Measurements from ENCODE around the gene ADAMTS13.

ADAMTS13 gene

DNA sequence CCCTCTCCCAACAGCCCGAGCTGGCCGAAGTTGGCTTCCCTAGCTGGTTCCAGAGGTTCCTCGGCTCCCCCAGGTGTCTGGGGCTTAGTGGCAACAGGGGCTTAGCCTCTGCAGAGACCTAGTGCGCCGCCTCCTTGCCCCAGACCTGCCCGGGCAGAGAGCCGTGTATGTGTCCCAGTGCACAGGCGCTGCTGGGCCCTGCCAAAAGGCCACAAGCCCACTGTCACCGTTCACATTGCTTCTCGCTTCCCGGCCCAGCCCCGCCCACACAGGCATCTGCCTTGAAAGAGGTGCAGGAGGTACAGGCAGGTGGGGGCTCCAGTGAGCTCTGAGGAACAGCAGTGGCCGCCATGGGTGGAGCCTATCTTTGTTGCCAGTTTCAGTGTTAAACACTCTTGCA lies 35.1 kb downstream of the ADAMTS13 start:
- no peak for DNase-seq

DNA sequence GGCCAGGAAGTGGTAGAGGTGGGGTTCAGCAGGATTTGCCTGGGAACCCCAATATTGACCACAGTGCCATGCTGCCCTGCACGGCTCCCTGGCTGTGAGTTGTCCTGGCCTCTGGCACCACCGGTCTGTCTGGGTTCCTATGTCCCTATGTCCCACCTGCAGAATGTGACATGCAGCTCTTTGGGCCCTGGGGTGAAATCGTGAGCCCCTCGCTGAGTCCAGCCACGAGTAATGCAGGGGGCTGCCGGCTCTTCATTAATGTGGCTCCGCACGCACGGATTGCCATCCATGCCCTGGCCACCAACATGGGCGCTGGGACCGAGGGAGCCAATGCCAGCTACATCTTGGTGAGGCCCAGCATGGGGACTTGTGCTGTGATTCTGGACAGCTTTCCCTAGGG lies 35.6 kb downstream of the ADAMTS13 start:
- no peak for DNase-seq

DNA sequence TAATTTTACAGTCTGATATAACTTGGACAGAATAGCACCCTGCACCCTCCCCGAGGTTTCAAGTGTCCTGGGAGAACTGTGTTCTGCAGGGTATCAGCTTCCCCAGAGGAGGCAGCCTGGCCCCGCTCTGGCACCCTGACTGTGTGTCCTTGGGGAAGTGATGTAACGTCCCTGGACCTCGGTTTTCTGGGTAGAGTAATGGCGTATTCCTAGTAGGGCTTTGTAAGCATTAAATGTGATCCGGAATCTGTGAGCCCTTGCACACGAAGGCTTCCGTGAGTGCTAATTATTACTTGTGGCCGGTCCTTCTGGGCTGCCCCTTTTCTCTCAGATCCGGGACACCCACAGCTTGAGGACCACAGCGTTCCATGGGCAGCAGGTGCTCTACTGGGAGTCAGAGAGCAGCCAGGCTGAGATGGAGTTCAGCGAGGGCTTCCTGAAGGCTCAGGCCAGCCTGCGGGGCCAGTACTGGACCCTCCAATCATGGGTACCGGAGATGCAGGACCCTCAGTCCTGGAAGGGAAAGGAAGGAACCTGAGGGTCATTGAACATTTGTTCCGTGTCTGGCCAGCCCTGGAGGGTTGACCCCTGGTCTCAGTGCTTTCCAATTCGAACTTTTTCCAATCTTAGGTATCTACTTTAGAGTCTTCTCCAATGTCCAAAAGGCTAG lies 36.6 kb downstream of the ADAMTS13 start:
- DNase-seq: peak; percentile 5 to 11

DNA sequence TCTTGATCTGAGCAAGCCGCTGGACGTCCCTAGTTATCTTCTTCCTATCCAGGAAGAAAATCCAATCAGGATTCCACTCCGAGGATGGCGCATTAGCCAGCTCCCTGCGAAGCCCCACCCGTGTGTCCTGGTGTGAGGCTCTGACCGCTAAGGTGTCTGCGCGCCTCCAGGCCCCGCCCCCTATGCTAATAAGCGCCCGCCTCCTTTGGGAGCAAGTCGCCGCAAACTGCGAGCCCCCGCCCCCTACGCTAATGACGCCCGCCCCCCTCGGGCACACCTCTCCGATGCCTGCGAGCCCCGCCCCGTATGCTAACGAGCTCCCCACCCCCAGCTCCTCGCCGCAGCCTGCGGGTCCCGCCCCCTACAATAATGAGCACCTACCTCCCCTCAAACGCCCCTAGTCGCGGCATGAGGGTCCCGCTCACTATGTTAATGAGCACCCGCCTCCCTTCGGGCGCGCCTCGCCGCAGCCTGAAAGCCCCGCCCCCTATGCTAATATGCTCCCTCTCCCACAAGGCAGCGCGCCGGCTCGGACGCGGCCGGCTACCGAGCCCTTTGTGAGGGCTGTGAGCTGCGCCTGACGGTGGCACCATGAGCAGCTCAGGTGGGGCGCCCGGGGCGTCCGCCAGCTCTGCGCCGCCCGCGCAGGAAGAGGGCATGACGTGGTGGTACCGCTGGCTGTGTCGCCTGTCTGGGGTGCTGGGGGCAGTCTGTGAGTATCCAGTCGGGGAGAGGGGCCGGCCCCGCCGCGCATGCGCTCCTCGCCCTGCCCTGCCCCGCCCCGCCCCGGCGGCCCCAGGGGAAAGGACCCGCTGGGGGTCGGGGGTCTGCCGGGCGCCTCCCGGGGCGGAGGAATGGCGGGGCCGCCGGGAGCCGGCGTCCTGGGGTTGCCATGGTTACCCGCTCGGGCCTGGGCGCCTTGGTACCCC lies 37.6 kb downstream of the ADAMTS13 start, which contains the start of gene CACFD1:
CACFD1 (plus strand) TSS at position 503 of the 929 bp plus-strand sequence; CDS start at position 592, 89 bp downstream.
- DNase-seq: peak; percentile 80 to 90

DNA sequence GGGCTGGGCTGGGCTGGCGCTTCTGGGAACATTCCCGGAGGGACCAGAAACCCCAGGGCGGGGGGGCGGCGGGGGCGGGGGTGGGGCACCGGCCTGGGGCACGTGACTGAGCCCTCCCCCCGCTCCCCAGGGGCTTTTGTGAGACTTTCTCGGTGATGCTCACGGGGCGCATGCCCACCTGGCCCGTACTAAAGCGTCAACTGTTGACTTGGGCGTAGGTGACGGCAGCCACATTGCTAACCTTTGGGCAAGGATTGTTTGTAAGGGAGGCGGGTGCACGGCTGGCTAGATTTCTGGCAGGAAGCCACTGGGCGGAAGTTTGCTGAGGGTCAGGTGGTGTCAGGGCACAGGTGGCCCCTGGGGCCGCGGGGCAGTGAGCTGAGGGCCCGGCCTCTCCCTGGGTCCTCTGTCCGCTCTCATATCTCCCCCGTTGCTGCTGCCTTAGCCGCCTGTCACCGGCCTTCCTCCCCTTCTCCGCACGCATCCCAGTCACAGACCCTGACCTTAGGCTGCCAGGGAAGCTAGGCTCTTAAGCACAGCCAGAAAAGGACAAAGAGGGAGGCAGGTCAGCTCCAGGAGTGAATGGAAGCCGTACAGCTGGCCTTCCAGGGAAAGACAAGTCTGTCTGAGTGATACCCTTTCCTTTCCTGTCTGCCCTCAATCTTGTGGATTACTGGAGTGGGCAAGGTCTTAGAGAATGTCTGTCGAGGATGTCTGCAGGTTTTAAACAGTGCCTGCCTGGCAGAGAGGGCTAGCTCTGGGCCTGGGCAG lies 38.4 kb downstream of the ADAMTS13 start:
- DNase-seq: no peak

DNA sequence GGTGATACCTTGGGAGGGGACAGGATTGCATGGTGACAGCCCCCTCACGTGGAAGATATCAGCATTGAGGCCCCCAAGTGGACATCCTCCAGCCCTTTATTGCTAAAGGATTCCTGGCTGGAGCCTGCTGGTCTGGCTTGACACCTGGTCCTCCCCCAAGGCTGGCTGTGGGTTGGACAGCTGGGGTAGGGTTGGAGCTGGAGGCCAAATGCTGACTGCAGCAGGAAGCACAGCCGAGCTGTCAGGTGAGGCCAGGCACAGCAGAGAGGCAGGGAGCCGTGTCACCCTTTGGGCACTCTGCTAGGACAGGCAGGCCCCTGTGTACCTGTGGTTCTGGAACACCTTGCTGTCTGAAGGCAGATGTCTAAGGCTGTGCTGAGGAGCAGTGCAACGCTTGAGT lies 39.8 kb downstream of the ADAMTS13 start:
- no peak for DNase-seq

DNA sequence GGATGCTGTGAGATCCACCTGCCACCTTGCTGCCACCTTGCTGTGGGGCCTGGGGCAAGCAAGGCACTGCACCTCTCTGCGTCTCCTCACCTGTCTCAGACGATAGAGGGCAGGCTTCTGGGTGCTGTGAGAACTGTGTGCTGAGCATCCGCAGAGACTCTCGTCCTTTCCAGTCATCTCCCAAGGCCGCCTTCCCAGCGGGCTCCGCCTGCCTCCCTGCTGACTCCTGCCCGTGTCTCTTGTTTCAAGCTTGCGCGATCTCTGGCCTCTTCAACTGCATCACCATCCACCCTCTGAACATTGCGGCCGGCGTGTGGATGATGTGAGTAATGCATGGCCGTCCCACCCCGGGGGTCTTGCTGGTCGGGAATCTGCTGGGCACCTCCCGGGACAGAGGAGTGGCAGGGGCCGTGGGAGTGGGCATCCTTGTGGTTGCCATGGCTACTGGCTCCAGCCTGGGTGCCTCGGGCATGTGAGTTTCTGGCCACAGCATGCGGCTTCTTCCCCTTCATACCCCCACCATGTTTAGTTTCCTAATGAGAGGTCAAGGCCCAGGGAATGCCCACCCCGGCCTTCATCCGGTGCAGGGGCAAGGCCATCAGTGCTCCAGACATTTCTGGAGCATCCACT lies 41.2 kb downstream of the ADAMTS13 start:
- no peak for DNase-seq

DNA sequence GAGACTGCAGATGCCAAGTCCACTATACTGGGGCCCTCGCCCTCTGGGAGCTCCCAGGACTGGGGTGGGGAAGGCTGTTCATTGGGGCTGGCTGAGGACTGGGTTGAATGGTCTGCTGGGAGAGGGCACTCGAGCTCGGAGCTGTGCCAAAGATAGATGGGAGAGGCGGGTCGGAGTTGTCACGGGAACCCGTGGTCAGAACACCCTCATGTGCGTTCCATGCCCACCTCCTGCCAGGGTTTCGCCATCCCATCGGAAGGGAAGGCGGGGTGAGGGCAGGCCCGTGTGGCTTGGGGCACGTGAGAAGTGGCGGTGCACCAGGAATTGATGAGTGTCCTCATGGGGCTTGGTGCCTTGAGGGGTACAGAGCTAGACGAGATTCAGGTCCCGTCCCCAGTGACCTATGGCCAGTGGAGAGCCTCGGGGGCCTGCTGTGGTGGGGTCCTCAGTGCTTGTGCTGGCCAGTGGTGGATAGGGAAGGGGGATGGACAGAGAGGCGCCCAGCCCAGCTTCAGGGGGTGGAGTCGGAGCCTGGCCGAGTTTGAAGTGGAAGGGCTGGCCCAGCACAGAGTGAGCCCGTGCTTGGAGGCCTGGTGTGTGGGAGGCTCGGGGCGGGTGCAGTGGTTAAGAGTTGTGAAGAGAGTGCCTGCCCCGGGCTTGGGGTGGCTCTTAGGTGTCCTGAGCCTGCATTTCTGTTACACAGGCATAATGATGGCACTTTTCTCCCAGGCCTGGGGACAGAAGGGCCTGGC lies 41.9 kb downstream of the ADAMTS13 start:
- DNase-seq: no peak

DNA sequence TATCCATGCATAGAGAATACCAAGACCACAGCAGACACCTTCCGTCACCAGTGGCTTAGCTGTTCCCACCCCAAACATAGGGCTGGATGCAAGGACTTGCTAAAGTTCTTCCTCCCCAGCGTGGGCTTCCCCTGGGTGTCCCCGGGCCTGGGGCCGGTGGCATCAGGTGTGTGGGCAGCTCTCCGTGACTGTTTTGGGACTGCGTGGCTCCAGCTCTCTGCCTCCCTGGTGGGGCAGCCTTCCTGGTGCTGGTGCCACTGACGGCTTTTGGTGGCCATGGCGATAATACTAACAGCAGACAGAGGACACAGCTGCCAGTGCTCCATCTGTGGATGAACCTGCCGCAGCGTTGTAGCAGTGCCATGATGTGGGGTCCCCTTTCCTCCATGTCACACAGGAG lies 42.5 kb downstream of the ADAMTS13 start:
- no peak for DNase-seq

DNA sequence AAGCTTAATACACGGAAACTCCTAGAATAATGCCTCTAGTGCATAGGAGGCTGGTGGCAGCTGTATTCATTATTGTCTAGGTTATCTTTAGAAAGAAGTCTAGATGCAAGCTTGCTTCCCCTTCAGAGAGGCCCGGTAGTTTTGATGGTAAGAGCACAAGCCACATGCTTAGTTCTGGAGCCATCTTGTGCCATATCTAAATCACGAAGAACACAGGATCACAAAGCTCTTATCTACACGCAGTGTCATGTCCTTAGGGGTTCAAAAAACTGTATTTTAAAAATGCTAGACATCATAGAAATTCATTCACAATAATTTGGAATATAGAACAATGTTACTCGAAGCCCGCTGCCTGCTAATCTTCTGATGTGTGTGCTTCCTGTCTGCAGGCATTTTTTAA lies 43.8 kb downstream of the ADAMTS13 start:
- DNase-seq: no peak

DNA sequence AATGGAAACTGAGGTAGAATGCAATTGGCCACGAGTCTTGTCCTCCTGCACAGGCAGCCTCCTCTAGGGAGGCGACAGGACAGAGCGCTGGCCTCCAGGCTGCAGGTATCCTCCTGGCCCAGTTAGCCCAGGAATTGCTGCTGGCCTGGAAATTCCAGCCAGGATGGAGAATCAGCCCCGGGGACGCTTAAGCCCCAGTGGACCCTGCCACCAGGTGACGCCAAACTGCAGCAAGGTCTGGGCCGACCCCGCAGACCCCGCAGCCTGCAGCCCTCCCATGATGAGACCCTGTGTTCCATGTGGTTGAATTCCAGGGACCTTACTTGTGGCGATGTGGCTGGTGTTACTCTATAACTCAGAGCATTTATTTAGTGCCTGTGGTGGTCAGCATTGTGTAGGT lies 44.9 kb downstream of the ADAMTS13 start:
- DNase-seq: no peak

DNA sequence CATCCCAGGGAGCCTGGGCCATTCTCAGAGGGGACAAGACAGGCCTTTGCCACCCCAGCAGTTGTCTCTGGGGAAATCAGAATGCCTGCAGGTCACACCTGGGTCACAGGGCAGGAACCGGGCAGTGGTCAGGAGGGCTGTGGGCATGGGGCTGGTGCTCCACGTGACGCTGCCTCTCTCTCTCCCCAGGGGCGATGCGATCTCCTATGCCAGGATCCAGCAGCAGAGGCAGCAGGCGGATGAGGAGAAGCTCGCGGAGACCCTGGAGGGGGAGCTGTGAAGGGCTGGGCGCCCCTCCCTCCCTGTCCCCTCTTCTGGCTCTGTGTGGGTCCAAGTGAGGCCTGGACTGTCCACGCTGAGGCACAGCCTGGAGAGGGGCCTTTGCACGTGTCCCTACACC lies 46.2 kb downstream of the ADAMTS13 start:
- DNase-seq: no peak

DNA sequence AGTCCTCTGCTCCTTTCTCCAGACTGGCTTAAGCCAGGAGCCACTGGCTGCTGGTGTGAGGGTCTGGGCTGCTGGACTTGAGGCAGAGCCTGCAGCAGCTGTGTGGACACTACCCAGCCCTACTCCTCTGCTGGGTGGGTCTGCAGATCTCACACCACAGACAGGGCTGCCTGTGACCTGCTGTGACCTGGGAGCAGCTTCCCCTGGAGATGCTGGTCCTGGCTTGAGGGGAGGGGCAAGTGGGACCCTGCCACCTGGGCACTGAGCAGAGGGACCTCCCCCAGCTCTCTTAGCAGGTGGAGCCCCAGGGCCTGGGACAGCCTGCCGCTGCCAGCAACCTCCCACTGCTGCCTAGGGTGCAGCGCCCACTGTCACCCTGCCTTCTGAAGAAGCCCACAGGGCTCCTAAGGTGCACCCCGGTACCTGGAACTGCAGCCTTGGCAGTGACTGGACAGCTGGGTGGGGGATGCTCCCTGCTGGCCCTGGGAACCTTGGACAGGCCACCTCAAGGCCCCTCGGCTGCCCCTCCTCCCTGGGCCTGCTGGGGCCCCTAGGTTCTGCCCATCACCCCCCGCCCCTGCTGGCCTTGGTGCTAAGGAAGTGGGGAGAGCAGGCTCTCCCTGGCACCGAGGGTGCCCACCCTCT lies 46.7 kb downstream of the ADAMTS13 start:
- DNase-seq: no peak

DNA sequence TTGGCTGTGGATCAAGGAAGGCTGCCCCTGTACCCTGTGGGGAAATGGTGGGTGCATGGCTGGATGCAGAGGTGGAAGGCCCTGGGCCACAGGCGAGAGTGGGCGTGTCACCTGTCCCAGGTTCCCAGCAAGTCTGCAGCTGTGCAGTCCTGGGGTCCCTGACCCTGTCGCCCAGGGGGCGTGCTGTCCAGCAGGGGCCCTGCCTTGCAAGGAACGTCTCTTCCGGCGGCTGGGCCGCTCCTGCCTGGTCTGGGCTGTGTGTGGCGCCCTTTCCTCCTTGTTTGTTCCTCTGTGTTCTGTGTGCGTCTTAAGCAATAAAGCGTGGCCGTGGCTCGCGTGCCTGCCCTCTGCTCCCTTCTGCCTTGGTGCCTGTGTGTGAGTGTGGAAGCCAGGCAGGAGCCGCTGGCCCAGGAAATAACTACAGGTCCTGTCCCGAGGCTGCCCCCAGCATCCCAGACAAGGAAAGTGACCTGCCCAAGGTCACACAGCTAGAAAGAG lies 48.3 kb downstream of the ADAMTS13 start:
- no peak for DNase-seq

DNA sequence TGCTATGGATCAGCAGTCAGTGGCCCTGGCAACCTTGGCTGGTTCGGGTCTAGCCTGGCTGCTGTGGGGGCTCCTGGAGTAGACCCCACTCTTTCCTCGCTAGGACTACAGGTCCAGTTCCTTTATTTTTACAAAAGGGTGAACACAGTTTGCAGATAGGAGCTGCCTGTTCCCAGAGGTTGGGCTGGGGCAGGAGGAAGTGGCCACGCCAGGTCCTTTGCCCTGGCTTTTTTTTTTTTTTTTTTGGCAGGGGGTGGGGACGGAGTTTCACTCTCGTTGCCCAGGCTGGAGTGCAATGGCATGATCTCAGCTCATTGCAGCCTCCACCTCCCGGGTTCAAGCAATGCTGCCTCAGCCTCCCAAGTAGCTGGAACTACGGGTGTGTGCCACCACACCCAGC lies 48.8 kb downstream of the ADAMTS13 start:
- no peak for DNase-seq

DNA sequence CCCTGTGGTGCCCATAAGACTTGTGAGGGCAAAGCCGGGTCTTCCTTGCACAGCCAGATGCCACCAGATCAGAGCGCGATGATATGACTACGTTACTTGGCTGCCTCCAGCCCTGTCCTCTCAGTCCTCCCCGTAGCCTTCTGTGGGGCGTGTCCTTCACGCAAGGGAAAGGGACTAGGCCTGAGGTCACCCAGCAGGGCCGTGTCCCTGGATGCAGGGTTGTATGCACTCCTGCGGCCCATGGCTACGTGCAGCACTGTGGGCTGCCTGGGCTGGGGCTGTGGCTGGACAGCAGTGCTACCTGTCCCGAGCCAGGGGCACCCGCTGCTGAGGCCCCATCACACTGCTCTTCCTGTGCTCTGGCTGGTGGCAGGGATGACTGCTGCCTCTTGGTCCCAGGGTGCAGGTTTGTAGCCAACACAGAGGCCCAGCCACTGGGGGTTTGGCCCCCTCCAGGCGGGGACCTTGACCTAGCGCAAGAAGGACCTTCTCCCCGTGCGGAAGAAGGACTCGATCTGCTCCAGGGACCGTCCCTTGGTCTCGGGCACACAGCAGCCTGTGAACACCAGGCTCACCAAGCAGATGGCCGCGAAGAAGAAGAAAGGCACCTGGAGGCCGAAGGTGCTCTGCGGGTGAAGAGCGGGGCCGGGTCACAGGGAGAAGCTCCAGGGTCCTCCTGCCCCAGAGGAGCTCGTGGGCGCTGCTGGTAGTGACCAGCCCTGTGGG lies 49.5 kb downstream of the ADAMTS13 start:
- DNase-seq: no peak

DNA sequence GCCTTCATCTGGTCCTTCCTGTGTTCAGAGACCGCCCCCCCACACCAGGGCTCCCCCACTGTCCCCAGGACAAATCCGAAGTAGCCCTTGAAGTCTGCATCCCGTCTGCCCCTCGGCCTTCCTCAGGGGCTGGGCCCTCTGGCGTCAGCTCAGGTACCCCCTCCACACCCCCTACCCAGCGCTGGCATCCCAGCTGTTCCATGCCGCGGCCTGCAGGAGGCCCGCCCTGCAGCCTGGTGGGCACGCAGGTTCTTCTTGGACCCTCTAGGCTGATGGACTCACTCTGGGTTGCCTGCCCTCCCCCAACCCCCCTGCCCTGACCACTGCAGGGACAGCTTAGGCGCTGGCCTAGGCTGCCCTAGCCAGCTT lies 50.1 kb downstream of the ADAMTS13 start:
- no peak for DNase-seq

DNA sequence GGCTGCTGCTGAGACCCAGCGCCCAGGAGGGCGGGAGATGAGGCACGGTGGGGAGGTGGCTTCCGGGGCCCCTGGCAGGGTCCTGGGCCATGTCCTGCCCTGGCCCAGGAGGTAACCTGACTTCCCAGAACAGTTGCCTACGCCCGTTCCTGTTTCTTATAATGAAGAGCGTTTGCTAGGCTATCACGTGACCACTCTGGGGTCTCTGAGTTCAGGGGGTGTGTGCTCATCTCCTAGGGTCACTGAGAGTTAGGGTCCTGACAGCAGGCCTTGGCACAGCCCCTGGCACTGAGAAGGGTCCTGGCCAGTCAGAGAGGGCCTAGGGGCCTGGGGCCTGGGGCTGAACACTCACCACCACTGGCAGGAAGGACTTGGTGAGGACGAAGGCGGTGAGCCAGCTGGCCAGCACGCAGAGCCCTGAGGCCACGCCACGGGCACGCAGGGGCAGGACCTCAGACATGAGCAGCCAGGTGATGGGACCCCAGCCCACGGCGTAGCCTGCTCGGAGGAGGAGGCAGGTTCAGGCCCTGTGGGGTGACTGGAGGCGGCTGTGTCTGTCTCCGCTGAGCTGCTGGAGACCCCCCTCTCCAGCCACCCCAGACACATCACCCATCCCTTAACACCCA lies 50.7 kb downstream of the ADAMTS13 start:
- no peak for DNase-seq

DNA sequence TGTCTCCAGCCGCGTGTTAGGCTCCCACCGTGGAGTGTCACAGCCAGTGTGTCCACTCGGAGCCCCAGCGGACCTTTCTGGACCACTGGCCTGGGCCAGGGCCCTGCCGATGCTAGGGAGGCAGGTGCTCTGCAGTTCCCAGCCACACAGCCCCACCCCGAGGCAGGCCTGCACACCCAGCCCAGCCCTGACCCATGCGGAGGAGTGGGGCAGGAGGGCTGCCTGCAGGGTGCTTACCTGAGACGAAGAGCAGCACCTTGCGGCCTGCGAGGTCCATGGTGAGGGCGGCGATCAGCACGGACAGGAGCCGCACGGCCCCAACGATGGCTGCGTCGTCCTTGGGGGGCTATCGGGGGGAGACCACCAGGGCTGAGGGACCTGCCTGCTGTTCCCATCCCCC lies 51.6 kb downstream of the ADAMTS13 start:
- no peak for DNase-seq

DNA sequence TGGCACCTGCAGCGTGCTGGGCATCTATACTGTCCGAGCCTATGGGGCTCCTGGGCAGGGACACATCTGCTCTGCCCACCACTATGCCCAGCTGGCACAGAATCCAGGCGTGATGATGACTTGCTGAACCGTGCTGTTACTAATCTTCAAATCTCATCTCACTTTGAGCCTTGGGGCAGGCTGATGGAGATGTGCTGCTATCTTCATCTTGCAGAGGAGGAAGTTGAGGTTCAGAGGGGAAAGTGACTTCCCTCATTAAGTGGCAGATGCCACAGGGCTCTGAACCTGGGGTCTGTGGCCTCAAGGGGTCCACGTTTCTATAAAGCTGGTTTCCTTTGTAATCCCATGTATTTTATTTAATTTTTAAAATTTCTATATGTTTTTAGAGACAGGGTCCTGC lies 52.0 kb downstream of the ADAMTS13 start:
- DNase-seq: peak; percentile 69 to 70
